ENCODE results near the gene RASAL2.

The RASAL2 gene

GRCh38 chr1:178093951-178094738 is at the start of gene RASAL2:
Gene RASAL2 (plus strand): TSS chr1:178094104. CDS start chr1:178094493, 389 bp downstream.
- no peak for DNase-seq

DNA sequence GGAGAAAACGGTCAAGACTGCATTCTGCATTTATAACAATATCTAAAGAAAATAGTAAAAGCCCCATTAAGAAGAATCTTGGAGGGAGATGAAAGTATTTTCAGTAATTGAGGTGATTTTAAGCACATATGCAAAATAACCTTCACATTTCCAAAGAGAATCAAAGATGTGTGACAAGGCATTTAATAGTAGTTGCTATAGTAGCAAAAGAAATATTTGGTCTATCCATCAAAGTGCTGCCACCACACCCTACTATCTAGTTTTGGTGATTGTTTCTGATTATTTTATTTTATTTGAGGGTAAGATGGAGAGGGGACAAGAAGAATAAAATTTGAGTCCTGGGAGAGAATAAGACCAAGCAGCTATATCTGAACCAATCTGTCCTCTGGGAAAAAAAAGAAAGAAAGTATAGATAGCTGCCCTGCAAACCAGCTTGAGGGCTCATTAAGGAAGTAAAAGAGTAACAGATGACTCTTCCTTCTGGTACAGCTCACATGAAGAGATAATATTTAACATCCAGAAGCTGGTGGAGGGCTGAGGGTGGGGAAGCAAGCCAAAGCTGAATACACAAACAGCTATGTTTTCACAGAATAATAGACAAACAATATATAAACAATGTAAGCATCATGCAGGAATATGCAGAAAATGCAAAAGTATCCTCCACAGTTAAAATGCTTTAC is 47.2 kb upstream of the RASAL2 start:
- DNase-seq, result no peak

DNA sequence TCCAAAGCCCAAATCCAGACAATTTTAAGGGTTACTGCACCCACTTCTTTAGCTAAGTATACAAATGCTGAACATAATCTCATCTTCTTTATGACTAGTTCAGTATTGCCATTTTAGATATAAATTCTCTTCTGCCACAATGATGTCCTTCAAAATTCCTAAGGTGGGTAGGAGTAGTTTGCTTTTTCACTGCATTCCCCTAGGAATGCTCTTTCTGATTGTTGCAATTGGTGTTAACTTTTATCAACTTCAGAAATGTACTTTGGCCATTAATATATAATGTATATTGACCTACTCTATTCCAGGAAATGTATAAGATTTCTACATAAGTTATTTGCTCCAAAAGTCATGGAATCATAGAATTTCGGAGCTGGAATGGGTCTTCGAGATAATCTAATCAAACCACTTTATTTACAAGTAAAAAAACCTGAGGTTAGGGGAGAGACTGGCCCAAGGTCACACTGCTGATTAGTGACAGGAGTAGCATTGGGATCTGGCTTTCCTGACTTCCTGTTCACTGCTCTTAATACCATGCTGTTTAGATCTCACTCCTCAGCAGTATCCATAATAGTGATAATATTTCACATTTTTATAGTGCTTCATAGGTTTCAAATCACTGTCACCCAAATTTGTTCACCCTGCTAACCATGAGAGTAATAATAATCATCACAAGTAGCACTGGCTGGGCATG is 46.4 kb upstream of the RASAL2 start:
- no peak for DNase-seq

DNA sequence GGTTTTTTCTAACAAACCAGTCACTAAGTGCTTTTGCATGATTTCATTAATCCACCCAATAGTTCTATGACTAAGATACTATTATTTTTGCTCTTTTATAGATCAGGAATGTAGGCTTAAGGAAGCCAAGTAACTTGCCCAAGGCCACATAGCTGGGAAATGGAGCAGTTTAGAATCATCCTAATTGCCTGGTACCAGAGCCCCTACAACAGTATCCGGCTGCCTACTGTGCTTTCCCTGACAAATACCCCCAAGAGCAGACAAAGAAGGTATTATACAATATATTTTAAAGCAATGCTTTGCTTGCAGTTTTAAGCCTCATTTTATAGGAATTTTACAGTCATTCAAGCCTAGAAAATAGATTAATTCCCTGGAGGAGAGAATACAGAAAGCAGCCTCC is 45.5 kb upstream of the RASAL2 start:
- DNase-seq, result peak; percentile 21

DNA sequence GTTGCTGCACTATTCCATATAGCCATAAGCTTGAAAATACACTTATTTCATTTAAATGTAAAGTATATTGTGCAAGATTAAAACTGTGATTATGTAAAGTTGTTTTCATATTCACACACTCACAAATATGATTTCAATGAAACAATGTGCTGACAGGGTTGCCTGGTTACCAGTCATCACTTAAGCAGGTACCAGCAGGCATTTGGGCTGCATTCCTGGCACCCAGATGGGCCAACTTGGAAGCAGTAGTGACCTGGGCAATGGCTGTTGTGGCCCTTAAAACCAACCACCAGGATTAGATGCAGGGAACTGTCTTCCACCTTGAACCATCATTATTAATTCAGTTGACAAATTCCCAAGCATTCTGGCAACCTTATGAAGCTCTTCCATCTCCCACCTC is 45.0 kb upstream of the RASAL2 start:
- DNase-seq, result no peak

DNA sequence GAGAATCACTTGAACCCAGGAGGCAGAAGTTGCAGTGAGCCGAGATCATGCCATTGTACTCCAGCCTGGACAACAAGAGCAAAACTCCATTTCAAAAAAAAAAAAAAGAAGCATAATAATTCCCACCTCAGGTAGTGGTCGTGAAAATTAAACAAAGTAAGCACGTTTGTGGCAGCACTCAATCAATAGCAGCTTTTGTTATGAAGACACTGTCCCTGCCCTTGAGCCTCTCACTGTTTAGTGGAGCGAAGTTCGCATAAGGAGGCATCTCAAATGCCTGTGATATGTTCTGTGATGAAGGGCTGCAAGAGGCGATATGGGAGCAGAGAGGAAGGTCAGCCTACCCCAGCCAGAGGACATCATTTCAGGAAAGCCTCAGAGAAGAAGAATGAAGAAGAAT is 43.8 kb upstream of the RASAL2 start:
- no peak for DNase-seq

- no peak for DNase-seq
Observed at GRCh38 chr1:178051071-178051470, 42.8 kb upstream of the RASAL2 start.

DNA sequence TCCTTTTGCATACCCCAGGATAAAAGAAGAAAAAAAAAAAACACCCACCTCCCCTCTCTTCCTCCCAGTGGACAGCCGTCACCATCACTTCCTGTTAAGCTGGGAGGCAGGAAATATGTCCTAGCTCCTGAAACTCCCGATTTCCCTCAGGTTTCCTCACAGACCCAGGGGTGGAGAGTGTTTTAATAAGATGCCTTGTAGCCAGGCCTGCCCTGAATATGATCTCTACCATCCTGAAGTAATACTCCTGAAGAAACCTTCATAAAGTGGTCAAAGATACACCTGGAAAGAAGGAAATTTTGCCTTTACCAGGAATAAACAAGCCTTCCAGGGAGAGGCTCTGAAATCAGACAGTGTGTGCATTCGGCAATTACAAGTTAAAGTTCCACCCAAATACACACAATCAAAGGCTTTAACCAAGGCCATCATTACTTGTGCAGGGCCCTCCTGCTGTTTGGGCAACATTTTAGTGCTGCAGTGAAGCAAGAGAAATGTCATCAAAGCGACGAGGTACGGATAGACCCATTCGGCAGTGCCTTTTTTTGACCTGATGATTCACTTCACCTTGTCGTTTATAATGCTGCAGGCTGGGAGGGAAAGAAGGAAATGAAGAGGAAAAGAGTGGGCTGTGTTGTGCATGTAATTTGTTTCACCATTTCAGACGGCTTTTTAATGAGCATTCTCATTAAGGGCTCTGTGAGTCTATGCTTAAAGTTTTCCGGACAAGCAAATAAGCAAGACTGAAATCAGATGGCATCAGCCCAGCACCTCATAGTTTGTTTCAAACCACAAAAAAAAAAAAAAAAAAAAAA is 41.0 kb upstream of the RASAL2 start:
- DNase-seq, result no peak

DNA sequence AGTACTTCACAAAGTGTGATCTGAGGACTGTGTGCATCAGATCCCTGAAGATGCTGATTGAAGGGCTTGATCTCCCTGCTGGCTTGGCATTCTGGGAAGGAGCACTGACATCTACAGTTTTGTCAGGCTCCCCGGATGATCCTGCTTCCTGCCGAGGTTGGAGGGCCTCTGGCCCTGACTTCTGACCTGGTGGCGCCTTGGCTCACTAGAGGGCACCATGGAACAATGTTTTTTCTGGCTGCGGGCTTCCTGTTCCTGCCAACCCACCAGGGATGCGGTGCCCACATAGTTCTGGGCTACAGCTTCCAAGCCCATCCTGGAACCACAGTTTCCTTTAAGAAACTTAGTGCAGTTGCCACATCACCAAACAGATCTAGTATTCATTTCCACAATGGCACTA is 38.8 kb upstream of the RASAL2 start:
- DNase-seq, result no peak

DNA sequence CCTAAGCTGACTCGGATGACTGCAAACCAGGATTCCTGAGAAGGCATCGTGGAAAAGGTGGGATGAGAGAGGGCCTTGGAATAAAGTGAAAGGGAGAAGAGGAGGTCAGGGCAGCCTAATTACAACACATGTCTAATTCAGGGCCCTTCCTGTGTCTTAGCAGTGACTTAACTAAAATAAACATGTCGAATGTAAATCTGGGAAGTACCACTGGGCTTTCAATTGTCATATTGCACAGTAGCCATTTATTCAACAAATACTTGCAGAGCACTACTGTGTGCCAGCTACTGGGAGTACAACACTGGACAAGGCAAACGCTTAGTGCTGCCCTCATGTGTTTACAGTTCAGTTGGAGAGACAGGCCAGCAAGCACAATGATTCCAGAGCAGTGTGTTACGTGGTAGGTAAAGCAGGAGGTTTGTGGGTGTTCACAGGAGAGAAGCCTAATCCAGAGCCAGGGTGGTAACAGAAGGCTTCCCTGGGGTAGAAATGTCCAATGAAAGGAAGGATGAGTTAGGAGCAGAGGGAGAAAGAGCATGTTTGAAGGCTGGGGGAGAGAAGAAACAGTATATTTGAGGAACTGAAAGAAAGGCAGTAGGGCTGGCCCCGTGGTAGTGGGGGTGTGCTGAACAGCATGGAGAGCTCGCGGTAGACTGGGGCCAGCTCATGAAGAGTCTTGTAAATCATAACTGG is 38.0 kb upstream of the RASAL2 start:
- DNase-seq, result no peak

- no peak for DNase-seq
Observed at GRCh38 chr1:178057141-178057765, 36.7 kb upstream of the RASAL2 start.

DNA sequence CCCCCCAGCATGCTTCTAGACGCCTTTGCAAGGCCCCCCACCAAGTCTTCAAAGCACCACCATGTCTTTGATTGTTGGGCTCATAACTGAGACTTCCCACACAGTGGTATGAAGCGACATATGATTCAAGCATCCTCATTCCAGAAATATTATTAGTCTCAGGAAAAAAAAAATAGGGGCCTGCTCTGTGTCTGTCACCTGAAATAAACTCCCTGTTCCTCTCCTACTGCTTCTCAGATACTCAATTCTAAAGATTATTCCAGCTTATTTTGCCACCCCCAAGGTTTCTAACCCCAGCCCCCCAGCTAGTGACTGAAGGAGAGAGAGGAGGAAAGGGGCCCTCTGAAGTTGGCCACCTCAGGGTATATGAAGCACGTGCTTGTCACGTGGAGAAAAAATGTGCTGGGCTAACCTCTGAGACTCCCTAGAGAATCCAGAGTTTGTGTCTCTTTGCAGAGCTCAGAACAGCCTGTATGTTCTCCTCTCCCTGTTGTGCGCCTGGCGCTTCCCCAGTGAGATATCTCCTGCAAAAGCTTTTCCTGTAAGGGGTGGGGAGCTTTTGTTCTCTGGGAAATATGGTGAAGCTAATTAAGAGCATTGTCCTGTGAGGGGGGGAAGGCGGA is 35.9 kb upstream of the RASAL2 start:
- no peak for DNase-seq

DNA sequence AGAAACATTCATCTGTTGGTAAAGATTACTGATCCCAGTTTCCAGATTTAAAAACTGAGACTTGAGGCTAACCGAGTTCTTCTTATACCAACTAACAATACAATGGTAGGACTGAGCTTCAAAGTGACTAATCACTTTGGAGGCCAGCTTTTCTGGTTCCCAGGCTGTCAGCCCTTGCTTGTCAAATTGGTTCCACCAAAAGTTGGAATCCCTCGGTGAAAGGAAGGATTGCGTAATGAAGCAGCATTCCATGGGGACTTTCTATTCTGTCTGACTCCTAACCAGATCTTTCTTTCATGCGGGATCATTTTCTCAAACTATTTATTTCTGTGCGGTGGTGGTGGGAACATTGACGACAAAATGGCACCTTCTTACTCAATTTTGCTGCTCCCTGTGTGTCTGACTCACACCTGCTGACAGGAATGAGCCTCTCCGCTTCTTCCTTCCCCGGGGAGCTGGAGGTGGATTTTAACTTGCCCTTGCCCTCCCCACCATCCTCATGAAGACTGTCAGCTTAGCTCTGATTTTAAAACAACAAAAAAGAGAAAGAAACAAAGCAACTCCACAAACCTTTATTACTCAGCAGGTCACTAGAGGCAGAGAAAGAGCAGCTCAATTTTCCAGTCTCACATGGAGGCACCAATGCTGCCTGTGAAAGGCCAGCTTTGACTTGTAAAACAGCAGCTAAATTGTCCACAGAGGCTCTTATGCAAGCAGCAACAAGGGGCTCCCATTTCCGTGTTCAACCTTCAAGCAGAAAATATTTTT is 32.9 kb upstream of the RASAL2 start:
- DNase-seq, result no peak

DNA sequence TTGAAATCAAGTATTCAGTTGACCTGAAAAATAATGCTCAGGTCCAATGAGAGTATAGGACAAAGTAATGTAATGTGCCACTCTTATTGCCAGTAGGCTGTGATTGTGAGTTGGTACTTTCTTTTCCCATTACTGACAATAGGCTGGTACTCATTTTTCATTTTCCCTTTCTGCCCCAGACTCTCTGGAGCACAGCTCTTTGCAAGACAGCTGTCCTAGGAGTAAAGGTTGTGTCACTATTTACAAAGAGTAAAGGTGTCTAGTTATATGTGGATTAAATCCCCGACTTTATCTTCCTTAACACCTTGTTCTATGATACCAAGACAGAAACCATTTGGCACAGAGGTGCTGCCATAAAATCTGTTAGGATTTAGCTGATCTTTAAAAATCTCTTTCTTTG is 32.3 kb upstream of the RASAL2 start:
- no peak for DNase-seq

- DNase-seq, result no peak
Observed at GRCh38 chr1:178064191-178064821, 29.6 kb upstream of the RASAL2 start.

- DNase-seq, result no peak
Observed at GRCh38 chr1:178065250-178065649, 28.7 kb upstream of the RASAL2 start.

- DNase-seq, result no peak
Observed at GRCh38 chr1:178066296-178066907, 27.5 kb upstream of the RASAL2 start.

GRCh38 chr1:178066908-178067614 is 26.8 kb upstream of the RASAL2 start:
- no peak for DNase-seq

DNA sequence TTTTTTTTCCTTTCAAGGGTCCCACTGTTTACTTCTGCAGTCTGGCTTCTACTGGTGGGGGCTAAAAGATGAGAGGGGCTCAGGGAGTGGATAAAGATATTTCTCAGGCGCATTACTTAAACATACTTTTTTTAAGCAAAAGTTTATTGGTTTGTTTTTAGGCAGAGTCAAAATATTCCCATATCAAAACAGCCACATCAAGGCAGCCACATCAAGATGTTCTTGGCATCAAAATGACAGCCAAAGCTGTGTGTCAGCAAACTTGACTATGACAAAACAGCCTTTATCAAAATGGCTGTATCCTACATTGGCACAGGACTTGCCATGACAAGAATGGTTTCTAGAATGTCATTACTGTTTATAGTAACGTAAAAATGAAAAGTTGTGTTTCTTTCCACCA is 22.1 kb upstream of the RASAL2 start:
- no peak for DNase-seq
